Forelimb muscle (tissue), 1 donor: ENCODE data around the gene ANKFN1. TPM values are rescaled to one million over a fixed set of nuclear protein-coding genes. Genes with fewer than 3 reads are reported as not detected.

Experiments
- DNase-seq: peaks from one replicate; pipeline ENCODE4 v3.0.0-alpha.2; 2013; ENCODE audit warnings: low read depth
- polyA plus RNA-seq: library from polyadenylated mRNA; unstranded; fragments of 120-200 nt; gene quantifications from one replicate; pipeline ENCODE4 v1.2.1, GENCODE V29; 2013; ENCODE audit not compliant: insufficient read length

Gene ANKFN1
- polyA plus RNA-seq, 1 donor, result 2.8 TPM

DNA sequence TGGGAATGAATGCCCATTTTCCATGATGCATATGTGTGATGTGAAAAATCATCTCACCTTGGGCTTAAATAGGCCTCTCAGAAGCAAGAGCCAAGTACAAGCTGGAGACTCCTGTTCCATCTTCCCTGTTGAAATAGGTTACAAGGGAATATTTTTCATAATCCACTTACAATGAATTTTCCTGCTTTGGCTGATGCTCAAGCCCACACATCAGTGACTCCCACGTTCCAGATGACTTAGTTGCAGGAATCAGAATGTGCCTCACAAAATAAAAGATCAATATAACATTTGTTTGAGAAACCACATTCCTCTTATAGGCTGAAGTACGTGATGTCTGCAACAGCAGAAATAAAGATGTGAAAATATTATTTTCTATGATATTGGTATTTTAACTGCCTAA lies 24.1 kb downstream of the ANKFN1 start:
- DNase-seq, result no peak

DNA sequence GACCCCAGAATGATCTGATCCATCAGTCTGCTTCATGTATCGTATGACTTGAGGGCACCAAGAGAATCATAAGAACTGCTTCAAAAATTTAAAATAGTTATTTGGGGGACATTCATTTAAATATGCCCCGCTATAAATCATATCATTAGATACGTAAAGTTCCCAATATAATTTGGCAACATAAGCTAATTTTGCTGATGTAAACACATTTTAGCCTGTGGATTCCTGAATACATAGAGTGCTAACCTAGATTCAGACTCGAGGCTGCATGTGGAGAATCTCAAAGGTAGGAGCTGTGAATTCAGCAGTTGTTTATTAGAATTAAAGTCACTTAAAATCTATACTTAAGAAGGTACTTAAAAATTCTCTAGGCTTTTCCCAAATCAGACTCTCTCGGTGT lies 24.9 kb downstream of the ANKFN1 start:
- DNase-seq, result no peak

DNA sequence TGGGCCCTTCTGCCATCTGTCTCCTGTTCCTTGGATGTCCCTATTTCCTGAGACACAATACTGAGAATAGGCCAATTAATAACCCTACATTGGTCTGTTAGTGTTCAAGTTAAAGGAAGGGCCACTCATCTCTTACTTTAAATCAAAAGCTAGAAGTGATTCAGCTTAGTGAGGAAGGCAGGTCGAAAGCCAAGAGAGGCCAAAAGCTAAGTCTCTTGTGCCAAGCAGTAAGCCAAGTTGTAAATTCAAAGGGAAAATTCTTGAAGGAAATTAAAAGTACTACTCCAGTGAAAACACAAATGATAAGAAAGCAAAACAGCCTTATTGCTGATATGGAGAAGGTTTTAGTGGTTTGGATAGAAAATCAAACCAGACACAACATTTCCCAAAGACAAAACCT lies 28.8 kb downstream of the ANKFN1 start:
- no peak for DNase-seq

DNA sequence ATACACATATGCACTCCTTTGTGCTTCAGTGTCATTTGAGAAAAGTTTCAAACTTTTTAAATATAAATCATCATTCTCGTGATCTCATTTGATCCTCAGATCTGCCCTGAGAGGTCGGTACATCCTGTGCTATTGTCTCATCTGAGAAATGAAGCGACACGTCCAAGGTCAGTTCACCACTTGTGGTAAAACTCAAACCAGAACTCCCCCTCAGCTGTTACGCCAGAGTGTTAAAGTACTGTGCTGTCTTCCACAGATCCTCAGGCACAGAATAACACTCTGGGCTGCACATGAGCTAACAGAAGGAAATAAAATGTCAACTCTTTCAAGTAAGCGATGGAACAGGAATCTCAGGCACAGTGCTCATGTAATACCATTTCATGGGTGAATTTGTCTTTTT lies 31.4 kb downstream of the ANKFN1 start:
- no peak for DNase-seq

DNA sequence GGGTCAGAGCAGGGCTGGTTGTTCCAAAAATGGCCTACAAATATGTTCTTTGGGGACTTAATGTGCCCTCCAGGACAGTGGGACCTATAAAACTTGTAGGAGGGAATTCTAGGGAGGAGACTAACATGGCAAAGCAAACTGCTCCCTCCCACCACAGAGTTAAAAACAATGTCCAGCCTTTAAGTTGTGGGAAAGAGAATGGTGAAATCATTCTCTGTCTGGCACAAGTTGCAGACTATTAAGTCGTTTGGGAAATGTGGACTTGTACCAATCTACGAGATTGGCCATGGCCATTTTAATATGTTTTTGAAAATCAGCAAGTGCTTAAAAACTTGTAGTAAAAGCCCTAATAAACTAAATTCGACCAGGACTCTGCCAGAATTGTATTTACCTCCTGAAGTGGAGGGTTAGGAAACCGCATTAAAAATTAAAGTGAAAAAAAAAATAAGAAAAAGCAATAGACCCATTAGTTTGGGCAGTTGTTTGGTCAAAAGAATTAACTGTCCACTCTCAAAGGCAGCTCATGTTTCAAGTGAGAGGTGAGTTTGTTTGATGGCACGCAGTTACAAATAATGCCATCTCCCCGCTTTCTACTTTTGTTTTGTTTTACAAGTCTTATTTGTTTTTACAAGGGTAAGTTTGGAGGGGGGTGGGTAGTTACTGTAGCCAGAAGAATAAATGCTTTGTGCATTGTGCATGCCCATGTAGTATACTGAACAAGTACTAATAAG lies 32.4 kb downstream of the ANKFN1 start:
- DNase-seq, result no peak

DNA sequence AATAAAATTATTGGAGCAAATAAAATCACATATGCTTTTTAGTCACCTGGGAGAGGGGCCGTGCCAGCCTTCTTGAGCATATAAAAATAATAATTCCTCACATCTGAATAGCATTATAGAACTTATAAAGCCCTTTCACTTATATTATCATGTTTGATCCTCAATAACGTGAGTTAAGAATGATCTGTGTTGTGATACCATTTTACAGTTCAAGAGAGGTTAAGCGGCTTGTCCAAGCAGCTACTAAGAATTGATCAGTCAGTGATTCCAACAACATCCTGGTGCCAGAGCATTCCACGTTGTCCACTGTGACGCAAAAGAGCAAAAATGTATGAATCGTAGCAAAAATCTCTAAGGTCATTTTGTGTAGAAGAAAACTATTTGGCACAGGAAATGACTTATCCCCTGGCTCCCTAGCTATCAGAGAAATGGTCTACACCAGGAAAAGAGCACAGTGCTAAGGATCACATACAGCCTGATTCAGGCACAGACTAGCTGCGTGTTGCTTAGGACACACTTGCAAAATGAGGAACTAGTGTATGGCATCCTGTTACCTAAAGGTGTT lies 33.0 kb downstream of the ANKFN1 start:
- no peak for DNase-seq

DNA sequence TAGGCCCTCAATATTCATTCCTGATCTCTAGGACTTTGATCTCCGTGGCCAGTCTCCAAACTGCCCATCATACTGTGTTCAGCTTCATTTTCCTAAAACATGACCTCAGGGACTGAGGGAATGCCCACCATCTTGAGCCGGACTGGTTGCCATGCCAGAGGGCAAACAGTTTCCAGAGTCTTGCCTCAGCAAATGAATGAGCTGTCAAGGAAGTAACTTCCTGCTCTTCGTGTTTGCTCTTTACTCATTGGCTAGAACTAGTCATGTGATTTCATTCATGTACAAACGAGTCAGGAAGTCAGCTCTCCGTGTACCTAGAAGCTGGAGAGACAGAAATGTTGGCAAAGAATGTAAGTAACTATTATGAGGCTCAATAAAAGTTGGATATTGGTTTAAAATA lies 50.2 kb downstream of the ANKFN1 start:
- no peak for DNase-seq

DNA sequence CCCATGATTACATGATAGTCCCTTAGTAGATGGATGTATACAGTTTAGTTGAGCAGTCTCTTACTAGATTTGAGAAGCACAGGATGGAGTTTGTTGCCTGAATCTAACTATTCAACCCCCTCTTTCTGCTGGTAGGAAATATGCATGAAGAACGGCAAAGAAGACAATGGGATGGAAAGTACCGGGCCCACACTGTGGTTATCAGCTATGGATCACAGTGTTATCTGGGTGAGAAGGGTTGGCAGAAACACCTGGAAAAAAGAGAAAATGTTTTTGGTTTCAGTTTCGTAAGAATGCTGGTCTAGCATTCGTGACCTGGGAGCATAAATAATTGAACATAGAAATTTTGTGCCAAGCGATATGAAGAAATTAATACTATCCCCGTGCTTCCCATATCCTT lies 53.1 kb downstream of the ANKFN1 start:
- DNase-seq, result no peak

DNA sequence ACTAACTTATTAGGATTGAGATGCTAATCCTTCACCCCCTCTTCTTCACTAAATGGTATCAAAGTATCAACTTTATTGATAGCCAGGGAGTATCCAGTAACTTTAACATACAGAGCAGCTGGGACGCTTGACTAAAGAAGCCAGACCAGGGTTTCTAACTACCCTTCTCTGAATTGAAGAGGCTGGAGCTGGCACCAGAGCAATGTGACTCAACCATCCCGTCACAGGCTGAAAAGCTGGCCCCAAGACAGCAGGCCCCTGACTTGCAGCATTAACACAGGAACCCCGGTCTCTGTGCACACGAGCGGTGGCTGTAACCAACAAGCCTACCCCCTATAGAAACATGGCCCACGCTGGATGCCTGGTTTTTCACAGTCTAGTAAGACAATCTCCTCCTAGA lies 59.8 kb downstream of the ANKFN1 start:
- DNase-seq, result no peak

DNA sequence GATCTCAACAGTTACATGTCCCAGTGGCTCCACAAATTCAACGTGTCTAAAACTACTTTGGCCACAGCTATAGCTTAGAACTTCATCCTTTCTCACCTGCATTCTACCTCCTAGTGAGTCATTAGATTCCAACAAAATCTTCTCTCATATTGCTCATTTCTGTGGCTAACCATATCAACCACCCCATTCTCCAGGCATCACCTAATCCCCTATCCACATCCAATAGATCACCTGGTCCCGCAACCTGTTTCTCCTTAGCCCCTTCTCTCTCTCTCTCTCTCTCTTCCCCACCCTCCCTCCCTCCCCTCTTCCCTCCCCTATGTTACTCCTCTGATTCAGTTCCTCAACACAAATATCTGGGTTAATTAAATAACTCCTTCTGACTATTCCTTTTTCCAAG lies 64.6 kb downstream of the ANKFN1 start:
- DNase-seq, result no peak

DNA sequence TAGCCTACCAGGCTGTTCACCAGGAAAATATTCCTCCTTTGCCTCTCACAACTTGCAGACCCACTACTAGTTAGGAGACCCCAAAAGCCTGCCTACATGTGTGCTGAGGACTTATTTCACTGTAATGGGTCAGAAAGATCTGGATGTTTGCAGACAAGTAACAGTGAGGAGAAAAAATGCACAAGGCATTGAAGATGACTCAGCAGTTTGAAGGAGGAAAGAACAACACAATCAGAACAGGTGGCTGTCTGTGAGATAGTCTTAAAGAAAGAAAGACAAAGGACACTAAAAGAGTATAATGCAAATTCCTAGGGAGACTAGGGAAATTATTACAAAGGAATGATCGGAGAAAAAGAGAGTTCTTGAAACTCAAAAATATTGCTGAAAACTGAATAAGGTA lies 69.0 kb downstream of the ANKFN1 start:
- no peak for DNase-seq

DNA sequence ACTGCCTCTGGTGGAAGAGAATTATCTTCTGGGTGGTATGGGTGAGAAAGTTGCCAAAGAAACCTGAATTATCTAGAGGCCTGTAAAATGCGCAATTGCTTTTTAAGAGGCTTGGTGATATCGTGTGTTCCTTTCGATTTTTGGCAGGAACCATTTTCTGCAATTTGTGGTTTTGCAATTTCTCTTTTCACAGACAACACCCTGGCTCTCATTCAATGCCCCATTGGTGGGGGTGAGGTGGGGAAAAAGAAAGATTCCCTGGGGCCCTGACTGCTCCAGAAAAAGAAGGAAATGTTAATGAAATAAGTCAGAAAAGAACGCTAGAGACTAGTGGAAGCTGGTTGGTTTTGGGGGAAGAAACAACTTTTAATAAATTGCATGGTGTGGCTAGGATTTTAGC lies 77.4 kb downstream of the ANKFN1 start:
- no peak for DNase-seq

DNA sequence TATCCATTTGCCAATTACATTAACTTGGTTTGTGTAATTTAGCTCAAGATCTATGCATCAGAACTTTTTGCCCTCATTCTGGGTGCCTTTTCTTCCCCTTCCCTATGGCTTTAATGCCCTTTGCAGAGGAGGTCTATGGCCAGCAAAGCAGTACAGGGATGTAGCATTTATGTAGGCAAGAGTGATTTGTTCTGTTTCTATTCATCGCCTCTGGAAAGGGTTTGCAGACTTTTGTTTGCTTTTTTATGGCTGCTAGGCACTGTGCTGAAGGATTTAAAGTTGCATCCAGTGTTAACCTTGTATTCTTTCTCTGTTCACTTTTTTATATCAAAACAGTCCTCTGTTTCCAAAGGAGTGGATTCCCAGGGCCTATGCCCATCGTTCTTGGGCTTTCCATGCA lies 78.0 kb downstream of the ANKFN1 start:
- DNase-seq, result no peak

DNA sequence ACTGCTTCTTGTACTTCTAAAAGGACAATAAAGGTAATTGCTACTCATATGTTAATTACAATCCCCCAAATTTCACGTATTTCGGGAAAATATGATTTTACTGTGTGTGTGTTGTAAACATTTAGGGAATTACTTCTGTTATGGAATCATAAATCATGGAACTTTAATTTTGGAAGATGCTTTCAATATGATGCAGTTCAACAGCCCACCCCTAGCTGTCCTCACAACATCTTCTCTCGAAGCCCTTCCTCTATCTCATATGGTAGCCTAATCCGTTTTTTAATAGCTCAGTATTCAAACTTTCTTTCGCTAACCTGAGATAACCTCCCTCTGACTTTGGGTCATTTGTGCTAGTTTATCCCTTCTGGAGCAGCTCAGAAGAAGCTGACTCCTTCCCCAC lies 78.4 kb downstream of the ANKFN1 start:
- no peak for DNase-seq

DNA sequence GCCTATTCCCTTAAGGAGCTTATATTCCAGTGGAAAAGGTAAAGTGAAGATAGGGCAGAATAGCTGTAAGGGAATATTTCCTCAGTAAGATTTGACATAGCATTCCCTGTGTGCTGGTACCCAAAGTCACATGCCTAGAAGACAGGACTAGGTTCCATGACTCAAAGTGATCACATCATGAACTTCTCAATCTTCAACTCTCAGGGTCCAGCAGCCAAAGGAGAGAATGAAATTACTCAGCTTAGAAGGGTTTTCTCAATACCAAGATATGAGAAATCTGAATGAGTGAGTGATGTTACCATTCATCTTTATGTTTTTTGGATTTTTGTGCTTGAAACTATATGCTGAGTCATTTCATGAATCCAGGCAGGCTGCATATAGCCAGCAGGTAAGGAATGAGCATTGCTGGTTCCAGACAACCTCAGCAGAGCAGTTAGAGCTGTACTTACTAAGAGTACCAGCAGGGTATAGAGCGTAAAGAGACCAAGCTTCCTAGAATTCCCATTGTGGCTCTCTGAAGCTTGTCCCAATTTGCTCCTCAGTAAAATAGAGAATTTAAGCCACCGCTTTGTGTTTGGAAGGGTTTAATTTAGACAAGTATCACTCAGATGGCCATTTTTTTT lies 91.1 kb downstream of the ANKFN1 start:
- no peak for DNase-seq

DNA sequence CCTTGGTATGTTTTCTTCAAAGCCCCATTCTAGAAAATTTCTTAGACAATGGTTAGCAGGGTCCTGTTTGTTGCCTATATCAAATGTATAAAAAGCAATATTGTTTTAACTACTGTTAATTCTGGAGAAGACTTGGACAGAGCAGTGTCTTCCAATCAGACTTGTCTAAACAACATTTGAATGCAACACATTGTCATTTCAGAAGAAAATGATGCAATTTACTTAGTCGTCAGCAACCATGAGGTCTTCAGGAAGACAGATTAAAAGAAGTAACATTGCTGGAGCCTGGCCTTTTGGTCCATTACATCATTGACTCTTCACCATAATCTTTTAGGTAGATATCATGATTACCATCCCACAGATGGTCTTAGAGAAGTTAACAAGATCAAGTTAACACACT lies 94.5 kb downstream of the ANKFN1 start:
- DNase-seq, result no peak

DNA sequence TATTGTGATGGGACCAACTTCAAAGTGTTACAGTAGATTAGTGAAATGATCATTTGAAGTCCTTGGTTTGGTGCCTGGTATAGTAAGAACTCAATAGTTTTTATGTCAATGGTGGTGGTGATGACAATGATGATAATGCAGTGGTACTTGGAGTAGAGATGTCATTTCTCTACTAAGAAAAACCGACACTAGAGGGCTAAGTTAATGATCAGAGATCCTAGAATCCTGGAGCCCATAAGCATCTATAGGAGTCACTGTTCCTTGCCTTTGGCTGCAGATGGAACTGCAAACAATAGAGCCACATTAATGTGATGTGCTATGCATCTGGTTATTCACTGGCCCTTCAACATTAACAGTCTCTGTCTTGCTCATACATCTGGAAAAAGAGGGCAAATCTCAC lies 103.8 kb downstream of the ANKFN1 start:
- no peak for DNase-seq

DNA sequence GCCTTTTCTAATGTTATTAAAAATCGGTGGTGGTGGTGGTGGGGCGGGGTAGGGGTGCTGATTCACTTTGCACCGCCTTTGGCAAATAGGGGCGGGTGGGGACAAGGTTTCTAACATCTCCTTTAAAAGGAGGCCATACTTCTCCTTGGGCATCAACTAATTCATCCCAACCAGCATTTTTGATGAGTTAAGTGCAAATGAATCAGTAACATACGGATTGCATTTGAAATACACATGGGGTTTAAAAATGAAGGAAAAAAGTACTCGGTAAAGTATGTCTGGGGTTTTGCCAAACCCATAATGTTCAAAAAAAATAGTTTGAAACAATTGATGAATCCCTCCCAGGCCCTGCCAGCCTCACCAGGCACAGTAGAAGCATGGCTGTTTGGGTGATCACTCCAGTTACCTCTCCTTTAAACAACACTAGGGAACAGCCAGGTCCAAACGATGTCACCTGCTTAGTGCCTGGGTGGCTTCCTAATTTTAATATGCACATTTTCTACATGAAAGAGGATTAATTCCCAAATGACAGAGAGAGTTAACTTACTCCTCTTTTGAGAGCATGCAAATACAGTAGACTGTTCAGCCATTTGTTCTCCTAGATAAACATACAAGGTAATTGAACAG lies 107.2 kb downstream of the ANKFN1 start:
- DNase-seq, result no peak

DNA sequence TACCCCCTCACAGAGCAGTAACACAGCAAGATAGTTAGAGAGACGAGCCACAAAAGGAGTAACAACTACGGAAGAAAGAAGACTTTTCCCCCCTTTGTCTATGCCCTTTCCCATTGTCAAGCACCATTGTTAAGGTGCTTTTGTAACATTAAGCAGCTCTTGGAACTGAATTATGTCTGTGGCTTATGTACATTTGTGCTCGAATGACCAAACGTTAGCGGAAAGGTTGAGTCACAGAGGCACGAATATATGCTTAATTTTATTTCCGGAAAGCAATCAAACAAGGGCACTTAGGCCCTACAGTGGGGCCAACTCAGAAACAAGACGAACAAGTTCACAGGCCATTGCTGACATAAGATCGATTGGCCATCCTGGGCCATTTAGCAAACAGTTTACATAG lies 109.5 kb downstream of the ANKFN1 start:
- no peak for DNase-seq

DNA sequence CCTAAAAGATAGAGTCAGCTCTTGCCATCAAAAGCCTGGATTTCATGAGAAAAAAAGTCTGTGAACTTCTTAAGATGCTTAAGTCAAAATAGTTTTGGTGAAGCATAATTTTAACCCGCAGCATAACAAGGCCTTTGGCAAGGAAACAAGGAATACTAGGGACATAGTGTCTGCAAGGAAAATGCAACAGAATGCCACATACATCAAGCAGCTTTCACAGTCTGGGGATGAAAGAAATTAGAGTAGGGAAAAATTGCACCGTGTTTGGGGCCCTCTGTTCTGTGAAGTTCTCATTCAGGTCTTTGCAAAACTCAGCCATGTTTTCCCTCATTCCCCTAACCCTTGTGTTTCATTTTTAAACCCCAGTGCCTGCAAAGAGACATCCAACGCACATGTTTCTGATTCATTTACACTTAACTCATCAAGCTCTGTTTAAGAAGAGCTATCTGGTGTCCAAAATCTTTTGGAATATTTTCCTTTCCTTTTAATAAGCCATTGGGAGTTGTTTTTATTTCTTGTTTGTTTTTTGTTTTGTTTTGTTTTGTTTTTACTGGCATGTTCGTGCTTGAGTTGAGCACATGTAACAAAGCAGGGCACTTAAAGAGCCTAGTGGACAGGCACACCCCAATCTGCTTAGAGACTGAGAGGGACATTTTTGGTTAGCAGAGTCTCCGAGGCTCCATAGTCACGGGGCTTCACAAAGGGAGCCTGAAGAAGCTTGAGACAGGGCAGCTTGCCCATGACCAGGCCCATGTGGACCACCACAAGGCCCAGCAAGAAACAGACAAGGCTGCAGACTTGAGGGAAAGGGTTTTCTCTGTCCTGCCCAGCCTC lies 116.5 kb downstream of the ANKFN1 start:
- DNase-seq, result no peak

DNA sequence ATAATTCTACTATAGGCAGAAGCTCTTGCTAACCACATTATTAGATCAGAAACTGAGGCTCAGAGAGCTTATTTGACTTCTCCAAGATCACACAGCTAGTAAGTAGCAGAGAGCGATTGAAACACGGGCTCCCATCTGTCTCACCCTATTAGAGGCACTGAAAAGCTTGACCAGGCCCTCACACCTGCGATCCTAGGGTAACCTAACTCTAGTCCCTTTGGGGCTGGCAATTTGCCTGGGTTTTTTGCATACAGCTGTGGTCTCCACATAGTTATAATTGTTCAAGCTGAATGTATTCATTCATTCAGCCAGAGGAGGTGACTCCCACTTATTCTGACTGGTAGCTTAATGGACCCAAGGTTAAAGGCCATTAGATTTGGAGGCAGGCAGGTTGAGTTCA lies 121.2 kb downstream of the ANKFN1 start:
- DNase-seq, result no peak

DNA sequence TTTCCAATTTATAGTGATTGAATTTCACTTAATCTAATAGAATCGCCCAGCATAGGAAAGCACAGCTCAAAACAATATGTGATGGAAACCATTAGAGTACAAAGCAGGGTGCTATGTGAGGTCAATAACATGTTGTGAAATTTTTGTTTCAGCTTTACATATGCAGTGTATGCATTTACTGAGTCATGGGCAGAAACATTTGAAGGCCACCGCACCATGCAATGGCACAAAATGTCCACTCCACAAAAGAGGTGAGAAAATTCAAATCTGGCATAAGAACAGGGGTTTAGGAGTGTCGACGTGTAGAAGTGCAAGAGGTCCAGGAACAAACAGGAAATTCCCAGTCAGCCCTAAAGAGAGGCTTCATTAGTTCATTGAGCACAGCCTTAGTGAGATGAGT lies 131.2 kb downstream of the ANKFN1 start:
- no peak for DNase-seq
